Ishikawa (cell line): ENCODE data around the gene GPAT3.

Experiments
- CEBPB ChIP-seq: IDR thresholded peaks from 2 replicates; pipeline ENCODE4 v1.6.1; 2012
- CREB1 ChIP-seq: IDR thresholded peaks from 2 replicates; pipeline ENCODE4 v1.6.1; 2012; ENCODE audit warnings: low read depth
- EGR1 ChIP-seq: IDR thresholded peaks from 2 replicates; pipeline ENCODE4 v1.6.1; 2012
- EP300 ChIP-seq: IDR thresholded peaks from 2 replicates; pipeline ENCODE4 v1.6.1; 2012; ENCODE audit warnings: borderline replicate concordance
- FOXM1 ChIP-seq: IDR thresholded peaks from 2 replicates; pipeline ENCODE4 v1.6.1; 2012; ENCODE audit warnings: low read depth, borderline replicate concordance
- NFIC ChIP-seq: IDR thresholded peaks from 2 replicates; pipeline ENCODE4 v1.6.1; 2012
- RAD21 ChIP-seq: IDR thresholded peaks from 2 replicates; pipeline ENCODE4 v1.6.1; 2012; ENCODE audit warnings: low read depth
- TAF1 ChIP-seq: IDR thresholded peaks from 2 replicates; pipeline ENCODE4 v1.6.1; 2012; ENCODE audit warnings: low read depth, mild to moderate bottlenecking
- TCF12 ChIP-seq: IDR thresholded peaks from 2 replicates; pipeline ENCODE4 v1.6.1; 2012; ENCODE audit warnings: low read depth
- TEAD4 ChIP-seq: IDR thresholded peaks from 2 replicates; pipeline ENCODE4 v1.6.1; 2012
- YY1 ChIP-seq: IDR thresholded peaks from 2 replicates; pipeline ENCODE4 v1.6.1; 2012; ENCODE audit warnings: low read depth
- ZBTB7A ChIP-seq: IDR thresholded peaks from 2 replicates; pipeline ENCODE4 v1.6.1; 2012; ENCODE audit warnings: low read depth
- TF ChIP-seq, protein P1 (sequence below): IDR thresholded peaks from 2 replicates; pipeline ENCODE4 v1.6.1; 2012
- TF ChIP-seq, protein P2 (sequence below): IDR thresholded peaks from 2 replicates; pipeline ENCODE4 v1.6.1; 2012; ENCODE audit warnings: low read depth, mild to moderate bottlenecking
- TF ChIP-seq, protein P3 (sequence below): IDR thresholded peaks from 2 replicates; pipeline ENCODE4 v1.6.1; 2012

GPAT3 gene

DNA sequence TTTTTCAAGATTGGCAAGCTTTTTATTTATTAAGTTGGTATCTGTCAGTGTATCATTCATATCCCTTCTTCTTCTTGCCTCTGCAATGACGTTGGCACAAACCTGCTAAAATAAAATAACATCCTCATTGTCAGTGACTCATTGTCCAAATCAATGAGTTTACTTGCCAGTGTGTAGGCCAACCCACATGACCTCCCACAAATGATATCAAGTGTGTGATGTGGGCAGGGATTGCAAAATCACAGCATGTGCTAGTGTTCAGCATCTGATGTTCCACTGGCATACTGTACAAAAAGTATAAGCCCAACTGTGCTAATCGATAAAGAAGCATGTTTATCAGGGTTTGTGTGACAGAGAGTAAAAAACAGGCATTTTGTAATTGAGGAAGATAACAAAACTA is 25.5 kb downstream of the GPAT3 start:
- TF ChIP-seq ZBTB7A: no peak
- no peak for TF ChIP-seq YY1
- TF ChIP-seq RAD21: no peak
- no peak for TF ChIP-seq NFIC
- no peak for TF ChIP-seq CREB1
- TF ChIP-seq, protein P1, sequence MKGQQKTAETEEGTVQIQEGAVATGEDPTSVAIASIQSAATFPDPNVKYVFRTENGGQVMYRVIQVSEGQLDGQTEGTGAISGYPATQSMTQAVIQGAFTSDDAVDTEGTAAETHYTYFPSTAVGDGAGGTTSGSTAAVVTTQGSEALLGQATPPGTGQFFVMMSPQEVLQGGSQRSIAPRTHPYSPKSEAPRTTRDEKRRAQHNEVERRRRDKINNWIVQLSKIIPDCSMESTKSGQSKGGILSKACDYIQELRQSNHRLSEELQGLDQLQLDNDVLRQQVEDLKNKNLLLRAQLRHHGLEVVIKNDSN: no peak
- no peak for TF ChIP-seq TCF12
- no peak for TF ChIP-seq FOXM1
- TF ChIP-seq, protein P2, sequence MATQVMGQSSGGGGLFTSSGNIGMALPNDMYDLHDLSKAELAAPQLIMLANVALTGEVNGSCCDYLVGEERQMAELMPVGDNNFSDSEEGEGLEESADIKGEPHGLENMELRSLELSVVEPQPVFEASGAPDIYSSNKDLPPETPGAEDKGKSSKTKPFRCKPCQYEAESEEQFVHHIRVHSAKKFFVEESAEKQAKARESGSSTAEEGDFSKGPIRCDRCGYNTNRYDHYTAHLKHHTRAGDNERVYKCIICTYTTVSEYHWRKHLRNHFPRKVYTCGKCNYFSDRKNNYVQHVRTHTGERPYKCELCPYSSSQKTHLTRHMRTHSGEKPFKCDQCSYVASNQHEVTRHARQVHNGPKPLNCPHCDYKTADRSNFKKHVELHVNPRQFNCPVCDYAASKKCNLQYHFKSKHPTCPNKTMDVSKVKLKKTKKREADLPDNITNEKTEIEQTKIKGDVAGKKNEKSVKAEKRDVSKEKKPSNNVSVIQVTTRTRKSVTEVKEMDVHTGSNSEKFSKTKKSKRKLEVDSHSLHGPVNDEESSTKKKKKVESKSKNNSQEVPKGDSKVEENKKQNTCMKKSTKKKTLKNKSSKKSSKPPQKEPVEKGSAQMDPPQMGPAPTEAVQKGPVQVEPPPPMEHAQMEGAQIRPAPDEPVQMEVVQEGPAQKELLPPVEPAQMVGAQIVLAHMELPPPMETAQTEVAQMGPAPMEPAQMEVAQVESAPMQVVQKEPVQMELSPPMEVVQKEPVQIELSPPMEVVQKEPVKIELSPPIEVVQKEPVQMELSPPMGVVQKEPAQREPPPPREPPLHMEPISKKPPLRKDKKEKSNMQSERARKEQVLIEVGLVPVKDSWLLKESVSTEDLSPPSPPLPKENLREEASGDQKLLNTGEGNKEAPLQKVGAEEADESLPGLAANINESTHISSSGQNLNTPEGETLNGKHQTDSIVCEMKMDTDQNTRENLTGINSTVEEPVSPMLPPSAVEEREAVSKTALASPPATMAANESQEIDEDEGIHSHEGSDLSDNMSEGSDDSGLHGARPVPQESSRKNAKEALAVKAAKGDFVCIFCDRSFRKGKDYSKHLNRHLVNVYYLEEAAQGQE: no peak
- no peak for TF ChIP-seq TAF1
- TF ChIP-seq EP300: no peak
- no peak for TF ChIP-seq TEAD4
- TF ChIP-seq, protein P3, sequence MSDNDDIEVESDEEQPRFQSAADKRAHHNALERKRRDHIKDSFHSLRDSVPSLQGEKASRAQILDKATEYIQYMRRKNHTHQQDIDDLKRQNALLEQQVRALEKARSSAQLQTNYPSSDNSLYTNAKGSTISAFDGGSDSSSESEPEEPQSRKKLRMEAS: no peak
- no peak for TF ChIP-seq CEBPB
- no peak for TF ChIP-seq EGR1

DNA sequence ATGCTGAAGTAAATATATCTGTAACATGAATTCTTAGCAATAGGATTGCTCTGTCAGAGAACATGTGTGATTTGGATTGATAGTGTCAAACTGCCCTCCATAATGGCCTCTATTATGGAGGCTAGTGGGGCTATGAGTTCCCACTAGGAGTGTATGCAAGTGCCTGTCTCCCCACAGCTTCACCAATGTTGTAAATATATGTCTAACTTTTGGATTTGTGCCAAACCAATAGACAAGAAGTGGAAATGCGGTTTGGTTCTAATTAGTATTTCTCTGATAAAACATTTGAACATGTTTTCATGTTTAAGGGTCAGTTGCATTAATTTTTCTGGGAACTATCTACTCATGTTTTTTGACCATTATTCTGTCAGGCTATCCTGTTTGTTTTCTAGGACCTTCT is 28.1 kb downstream of the GPAT3 start:
- TF ChIP-seq EP300 (no peak), YY1 (no peak), TEAD4 (no peak), RAD21 (no peak), NFIC (no peak)
- TF ChIP-seq, protein P2: no peak

DNA sequence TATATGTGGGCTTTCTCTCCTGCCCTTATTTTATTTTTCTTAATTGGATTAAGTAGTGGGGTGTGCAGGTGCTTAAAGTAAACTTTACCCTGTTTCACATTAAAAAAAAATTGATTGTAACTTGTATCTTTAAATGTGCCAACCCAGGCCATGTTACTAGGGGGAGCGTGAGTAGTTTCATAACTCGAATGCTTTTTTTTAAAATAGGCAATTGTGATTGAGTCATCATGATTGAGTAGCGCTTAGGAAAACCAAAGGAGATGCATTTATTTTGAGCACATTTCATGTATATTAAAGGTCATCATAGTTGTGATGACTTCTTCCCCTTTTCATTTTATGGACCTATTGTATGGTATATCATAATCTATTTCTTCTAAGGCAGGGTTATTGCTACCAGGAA is 32.2 kb downstream of the GPAT3 start:
- no peak for TF ChIP-seq EP300

DNA sequence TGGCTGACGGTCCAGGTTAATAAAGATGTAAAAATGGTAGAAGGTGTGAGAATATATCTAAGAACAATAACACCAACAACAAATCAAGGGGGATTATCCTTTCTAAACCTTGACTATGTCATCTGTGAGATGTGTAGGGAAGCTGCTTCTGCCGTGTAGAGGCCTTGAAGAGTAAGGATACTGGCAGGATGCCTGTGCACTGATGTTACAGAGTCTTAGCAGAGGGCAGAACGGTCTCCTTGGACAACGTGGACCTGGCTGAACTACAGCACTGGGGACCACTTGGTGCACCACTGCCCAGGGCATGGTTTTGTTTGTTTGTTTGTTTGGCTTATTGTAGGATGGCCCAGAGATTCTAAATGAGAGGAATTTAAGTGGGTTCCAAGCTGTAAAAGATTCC is 33.5 kb downstream of the GPAT3 start:
- TF ChIP-seq CREB1 (no peak), RAD21 (no peak), EP300 (no peak), NFIC (no peak), YY1 (no peak), EGR1 (no peak)

DNA sequence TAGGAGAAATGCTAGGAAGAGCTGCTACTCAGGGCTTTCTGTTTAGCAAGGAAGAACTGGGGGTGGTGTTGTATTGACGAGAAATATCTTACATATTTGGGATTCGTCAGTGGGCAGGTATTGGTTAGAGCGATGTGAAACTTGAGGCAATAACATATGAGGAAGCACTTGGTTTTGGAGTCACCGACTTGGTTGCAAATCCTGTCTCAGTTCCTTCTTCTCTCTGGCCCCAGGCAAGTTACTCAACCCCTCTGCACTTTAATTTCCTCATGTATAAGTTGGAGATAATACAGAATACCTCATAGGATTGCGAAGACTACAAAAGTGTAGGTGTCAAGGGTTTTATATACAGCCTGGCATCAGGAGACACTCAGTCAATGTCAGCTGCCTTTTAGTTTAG is 34.1 kb downstream of the GPAT3 start:
- TF ChIP-seq EP300 (no peak), RAD21 (no peak), YY1 (no peak), CEBPB (no peak), FOXM1 (no peak), TAF1 (no peak), EGR1 (no peak), NFIC (no peak), CREB1 (no peak), TCF12 (no peak), ZBTB7A (no peak), TEAD4 (no peak)
- TF ChIP-seq, protein P3: no peak
- TF ChIP-seq, protein P2: no peak
- TF ChIP-seq, protein P1: no peak
